Measurements from ENCODE around the gene SOX30. TPM values are rescaled to one million over a fixed set of nuclear protein-coding genes. Genes with fewer than 3 reads are reported as not detected.

Gene SOX30
- polyA plus RNA-seq, 1 donor: 0.50 TPM

GRCh38 chr5:157607371-157608161, 44.7 kb downstream of the SOX30 start:
- DNase-seq: no peak

GRCh38 chr5:157606046-157606445, 46.2 kb downstream of the SOX30 start:
- DNase-seq: no peak

DNA sequence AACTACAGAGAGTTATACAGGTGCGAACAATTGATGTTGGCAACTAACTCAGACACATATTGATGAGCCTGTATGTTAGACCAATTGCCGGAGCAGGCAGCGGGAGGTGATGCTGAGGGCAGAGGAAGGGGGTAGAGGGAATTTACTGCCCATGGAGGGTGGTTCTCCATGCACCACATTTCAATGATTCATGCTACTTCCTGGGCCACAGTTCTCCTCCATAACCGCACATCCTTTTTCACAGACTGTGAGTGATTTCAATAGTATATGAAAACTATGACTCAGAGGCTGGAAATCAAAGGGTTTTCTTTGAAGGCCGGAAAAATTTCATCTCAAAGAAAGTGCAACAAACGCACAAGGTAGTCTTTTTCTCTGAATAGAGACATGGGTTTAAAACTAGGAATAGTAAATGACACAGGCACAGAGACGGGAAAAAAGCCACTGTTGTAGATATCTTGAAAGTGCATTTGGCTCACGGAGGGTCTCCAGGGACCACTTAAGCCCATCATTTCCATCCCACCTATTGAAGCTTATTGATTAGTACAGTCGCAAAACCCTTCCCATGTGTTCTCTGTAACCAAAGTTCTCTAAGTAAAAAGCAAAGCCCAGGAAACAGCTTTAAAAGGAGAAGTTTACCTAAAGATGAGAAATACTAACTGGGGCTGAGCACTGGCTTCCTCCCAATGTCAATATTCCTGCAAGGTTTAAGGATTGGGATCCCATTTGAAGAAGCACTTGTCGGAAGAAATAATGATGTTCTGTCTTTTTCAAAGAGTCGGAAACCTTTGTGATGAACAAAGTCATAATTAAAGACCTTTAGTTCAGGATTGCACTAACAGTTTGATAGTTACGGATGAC, 48.7 kb downstream of the SOX30 start:
- no peak for DNase-seq

DNA sequence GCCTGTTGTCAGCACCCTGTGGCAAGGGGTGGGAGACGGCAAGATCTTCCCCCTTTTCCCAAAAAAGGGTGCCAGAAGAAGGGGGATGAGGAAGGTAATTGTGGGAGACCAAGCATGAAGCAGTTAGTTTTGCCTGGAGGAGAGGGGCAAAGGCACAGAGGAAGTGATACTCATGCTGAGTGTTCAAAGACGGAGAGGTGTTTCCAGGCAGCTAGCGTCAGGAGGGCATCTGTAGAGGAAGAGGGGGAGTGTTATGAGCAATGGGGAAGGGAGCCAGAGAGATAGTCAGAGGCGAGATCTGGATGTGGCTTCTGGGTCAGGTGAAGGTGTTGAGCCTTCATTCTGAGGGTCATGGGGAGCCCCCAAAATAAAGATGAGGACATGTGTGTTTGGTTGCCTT, 49.7 kb downstream of the SOX30 start:
- no peak for DNase-seq

GRCh38 chr5:157600252-157600651, 52.0 kb downstream of the SOX30 start:
- DNase-seq: no peak

DNA sequence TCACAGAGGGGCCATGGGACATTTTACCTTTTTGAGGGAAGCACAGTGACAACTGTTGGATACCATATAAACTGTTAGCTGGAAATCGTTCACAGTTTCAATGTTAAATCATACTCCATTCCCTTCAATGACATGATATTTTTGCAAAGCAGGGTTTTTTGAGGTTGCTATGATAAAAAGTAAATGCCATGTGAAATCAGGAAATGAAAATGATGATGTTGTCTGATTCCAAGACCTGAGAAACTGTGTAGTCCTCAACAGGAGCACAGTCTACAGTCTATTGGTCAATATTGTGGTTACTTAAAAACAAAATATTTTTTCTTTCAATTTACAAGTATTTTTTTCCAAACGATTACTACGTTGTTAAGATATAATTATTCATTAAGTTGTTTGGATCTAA, 52.7 kb downstream of the SOX30 start:
- no peak for DNase-seq

DNA sequence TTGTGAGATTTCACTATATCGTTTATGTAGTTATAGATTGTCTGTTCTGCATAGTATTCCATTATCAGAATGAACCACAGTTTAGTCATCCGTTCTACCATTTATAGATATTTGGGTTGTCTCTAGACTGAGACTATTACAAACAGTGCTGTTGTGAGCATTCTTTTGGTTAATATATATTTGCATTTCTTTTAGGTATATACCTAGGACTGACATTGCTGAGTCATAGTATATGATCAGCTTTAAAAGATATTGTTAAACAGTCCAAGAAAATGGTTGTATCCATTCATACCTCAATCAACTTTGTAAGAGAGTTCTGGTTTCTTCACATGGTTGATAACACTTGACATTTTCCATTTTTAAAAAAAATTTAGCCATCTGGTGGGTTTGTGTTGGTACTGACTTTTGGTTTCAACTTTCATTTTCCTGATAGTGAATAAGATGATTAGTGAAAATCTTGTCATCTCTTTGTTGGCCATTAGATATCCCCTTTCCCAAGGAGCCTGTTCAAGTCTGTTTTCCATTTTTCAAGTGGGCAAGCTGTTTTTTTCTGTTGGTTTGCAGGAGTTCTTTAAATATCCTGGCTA, 53.8 kb downstream of the SOX30 start:
- no peak for DNase-seq

DNA sequence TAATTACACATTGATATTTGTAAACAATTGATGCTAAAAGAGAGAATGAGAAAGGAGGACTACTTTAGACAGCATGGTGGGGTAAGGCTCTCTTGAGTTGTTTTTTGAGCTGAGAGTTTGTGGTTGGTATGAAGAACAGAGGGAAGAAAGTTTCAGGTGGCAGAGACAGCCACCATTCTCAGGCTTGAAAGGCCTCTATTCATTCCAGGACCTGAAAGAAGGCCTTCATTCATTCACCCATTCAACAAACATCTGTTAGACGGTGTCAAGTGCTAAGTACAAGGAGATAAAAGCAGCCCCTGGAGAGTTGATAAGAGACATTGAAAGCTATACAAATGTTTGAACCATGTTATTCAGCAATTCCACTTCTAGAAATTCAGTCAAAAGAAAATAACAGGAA, 55.0 kb downstream of the SOX30 start:
- no peak for DNase-seq

DNA sequence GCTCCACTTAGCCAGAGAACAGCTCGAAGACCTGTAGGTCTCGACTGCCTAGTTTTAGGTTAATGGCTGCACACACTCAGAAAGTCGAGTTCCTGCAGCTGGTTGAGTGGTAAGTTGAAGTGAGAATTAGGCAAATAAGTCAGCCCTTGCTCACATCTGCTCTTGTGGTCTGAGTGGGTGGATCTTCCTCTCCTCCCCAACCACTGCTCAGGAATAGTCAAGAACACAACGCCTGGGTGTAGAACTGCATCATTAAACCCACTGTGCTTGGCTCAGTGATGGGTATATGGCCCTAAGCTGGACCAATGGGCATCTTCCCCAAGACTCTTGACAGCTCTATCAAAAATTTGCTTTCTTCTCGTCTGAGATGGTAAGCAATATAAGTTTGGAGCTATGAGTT, 55.8 kb downstream of the SOX30 start:
- DNase-seq: no peak

DNA sequence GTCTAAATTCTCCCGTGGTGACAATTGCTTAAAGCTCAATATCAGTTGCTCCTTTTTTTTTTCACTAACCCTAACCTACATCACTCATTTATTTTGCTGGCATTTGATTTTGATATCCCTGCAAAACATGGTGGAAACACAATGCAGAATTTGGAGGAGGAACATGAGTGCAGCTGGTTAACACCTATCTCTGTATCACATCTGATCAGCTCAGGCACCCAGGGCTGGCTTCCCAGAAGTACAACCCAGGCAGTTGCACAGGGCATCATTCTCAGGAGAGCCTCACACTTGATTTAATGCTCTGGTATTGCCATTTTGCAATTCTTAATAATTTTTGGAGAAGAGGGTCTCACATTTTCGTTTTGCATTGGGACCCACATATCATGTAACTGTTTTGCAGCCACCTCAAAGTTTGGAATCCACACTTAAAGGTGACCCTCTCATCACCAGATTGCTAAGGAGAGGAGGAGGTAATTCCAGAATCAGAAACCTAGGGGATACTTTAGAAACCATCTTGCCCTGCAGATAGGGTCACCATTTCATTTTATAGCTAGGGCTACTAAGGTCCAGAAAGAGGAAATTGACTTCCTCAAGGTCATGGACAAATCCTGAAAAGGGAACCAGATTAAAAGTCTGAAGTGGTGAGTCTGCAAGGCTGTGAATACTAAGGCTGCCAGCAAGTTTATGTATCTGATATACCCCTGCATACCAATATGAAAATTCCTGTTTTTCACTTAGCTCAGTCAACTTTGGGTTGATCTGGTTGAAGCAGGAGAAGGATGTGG, 57.4 kb downstream of the SOX30 start:
- DNase-seq: no peak

DNA sequence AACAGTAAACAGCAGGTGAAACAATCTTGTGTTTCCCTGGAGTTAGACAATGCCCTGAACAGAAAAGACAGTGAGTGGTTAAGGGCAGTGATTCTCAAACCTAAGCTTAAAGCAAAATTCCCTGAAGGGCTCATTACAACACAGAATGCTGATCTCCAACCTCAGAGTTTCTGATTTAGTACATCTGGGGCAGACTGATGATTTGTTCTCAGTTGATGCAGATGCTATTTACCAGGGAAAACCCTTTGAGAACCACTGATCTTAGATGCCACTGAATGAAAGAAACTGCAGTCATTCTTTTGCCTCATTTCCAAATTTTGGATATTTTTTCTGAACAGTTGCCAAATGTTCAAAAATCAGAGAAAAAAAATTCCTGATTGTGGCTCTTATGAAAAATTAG, 58.0 kb downstream of the SOX30 start:
- DNase-seq: no peak

GRCh38 chr5:157593052-157593757, 59.0 kb downstream of the SOX30 start:
- DNase-seq: no peak

- DNase-seq: no peak
Measured at GRCh38 chr5:157592594-157592993, 59.6 kb downstream of the SOX30 start.

- no peak for DNase-seq
Measured at GRCh38 chr5:157590478-157590877, 61.8 kb downstream of the SOX30 start.

DNA sequence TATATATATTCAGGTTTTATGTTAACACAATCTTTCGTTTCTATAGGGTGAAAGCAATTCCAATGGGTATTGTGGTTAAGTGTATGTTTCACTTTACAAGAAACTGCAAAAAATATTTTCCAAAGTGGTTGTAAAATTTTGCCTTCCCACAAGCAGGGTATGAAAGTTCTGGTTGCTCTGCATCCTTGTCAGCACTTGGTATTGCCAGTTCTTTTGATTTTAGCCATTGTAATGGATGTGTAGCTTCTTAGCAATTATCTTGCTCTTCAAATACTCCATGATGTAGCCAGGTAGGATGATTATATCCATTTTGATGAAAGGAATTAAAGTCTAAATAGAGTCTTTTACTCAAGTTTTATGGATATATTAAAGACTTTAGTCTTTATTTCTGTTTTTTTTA, 67.6 kb downstream of the SOX30 start:
- DNase-seq: no peak

DNA sequence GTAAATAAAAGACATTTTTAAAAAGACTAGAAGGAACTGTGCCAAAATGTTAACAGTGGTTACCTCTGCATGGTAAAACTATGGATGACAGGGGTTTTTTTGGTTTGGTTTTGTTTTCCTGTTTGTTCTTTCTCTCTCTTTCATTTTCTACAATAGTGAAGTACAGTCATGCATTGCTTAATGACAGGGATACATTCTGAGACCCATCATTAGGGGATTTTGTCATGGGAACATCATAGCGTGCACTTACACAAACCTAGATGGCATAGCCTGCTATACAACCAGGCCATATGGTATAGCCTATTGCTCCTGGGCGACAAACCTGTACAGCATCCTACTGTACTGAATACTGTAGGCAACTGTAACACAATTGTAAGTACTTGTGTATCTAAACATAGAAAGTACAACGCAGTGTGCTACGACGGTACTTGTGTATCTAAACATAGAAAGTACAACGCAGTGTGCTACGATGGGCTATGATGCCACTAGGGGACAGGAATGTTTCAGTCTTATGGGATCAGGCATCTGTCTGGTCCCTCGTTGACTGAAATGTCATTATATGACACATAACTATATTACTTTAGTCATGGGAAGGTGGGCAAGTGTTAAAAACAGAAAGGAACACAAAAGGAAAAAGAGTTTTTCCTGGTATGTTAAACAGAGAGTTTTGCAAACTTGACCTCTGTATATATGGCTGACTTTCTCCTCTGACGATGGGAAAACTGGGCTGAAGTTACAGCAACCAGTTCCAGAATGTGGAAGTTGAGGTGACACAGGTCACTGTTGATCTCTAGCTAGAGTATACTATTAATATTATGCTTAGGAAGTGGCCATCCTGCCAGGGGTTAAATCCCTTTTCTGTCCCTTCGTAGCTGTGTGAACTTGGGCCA, 69.3 kb downstream of the SOX30 start:
- no peak for DNase-seq

GRCh38 chr5:157581901-157582300, 70.3 kb downstream of the SOX30 start:
- DNase-seq: no peak

DNA sequence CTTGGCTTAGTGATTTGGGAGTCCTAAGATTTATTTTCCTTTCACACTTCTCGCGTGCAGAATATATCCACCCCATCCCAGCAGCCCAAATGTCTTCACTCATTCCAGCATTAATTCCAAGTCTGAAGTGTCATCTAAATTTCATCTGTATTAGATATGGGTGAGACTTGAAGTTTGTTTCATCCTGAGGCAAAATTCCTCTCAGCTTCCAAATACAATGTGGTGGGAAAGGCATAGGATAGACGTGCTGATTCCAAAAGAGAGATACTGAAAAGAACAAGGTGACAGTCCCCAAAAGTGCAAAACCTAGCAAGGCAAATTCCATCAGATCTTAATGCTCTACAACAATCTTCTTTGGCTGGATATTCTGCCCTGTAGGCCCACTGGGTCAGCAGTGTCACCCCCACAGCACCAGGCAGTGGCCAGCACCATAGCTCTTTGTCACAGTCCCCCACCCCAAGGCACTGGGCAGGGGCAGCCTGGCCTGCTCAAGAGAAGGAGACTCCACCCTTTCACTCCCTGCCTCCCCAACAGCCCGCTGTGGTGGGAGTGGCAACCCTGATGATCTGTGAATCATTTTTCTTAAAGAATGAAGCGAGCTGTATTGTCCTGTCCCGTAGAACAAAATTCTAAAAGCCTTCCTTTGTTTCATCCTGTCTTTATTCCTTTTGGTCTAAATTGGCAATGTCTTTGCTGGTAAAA, 74.0 kb downstream of the SOX30 start:
- no peak for DNase-seq

DNA sequence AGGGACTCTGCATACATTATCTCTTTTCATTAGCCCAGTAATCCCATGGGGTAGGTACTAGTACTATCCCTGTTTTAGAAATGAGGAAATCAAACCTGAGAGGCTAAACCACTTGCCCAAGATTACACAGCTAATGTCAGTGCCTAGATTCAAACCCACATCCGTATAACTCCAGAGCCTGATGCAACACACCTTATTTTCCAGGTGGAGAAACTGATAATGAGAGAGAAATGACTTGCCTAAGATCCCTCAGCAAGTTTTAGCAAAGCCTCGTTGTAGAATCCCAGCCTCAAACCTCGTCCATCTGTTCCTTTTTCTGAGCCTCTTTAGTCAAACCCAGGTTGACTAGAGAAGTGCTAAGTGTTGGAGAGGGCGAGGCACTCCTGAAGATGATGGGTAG, 75.6 kb downstream of the SOX30 start:
- DNase-seq: no peak

All from left kidney (tissue), 2 donors.